HG02840 (cell line): ENCODE results near the gene MYLK.
"Not testable (repeated sequence)": the region's sequence is repeated elsewhere in the genome, so short reads cannot be mapped to it uniquely, and the experiment has no call there.

Experiments
- ATAC-seq: cut with Tn5 transposase; IDR thresholded peaks from one replicate; pipeline ENCODE4 v1.9.1; 2021; ENCODE audit warnings: mild to moderate bottlenecking, moderate library complexity, moderate number of reproducible peaks; ENCODE audit not compliant: unreplicated experiment, low FRiP score

Gene MYLK

GRCh38 chr3:123708531-123708930, 175.6 kb downstream of the MYLK start:
- ATAC-seq = no peak

- not testable (repeated sequence) for ATAC-seq
Observed at GRCh38 chr3:123707641-123708040, 176.5 kb downstream of the MYLK start.

GRCh38 chr3:123706871-123707270, 177.3 kb downstream of the MYLK start:
- ATAC-seq = no peak

GRCh38 chr3:123705488-123706285, 178.4 kb downstream of the MYLK start:
- ATAC-seq = no peak

GRCh38 chr3:123703663-123704062, 180.5 kb downstream of the MYLK start:
- ATAC-seq = not testable (repeated sequence)

- ATAC-seq = no peak
Observed at GRCh38 chr3:123702720-123703119, 181.4 kb downstream of the MYLK start.

- ATAC-seq = not testable (repeated sequence)
Observed at GRCh38 chr3:123702057-123702456, 182.1 kb downstream of the MYLK start.

GRCh38 chr3:123700791-123701722, 183.1 kb downstream of the MYLK start:
- ATAC-seq = no peak

- ATAC-seq = no peak
Observed at GRCh38 chr3:123698813-123699212, 185.3 kb downstream of the MYLK start.

- ATAC-seq = no peak
Observed at GRCh38 chr3:123696808-123697207, 187.3 kb downstream of the MYLK start.

GRCh38 chr3:123695731-123696640, 188.1 kb downstream of the MYLK start:
- ATAC-seq = no peak

- no peak for ATAC-seq
Observed at GRCh38 chr3:123695152-123695551, 189.0 kb downstream of the MYLK start.

- ATAC-seq = no peak
Observed at GRCh38 chr3:123694366-123695087, 189.6 kb downstream of the MYLK start.

GRCh38 chr3:123693584-123694190, 190.4 kb downstream of the MYLK start:
- no peak for ATAC-seq

GRCh38 chr3:123692671-123693070, 191.5 kb downstream of the MYLK start:
- ATAC-seq = no peak

GRCh38 chr3:123692041-123692440, 192.1 kb downstream of the MYLK start:
- no peak for ATAC-seq

GRCh38 chr3:123689831-123690230, 194.3 kb downstream of the MYLK start:
- ATAC-seq = no peak

- ATAC-seq = no peak
Observed at GRCh38 chr3:123688241-123688747, 195.8 kb downstream of the MYLK start.

GRCh38 chr3:123687286-123687685, 196.8 kb downstream of the MYLK start:
- ATAC-seq = no peak
